GM23338 (cell line): ENCODE results near the gene FAM8A1. TPM values are rescaled to one million over a fixed set of nuclear protein-coding genes. Genes with fewer than 3 reads are reported as not detected.

ENCODE experiments used
- ATAC-seq: fragments of 200-7000 bp; cut with Tn5 transposase; 3 replicates; pipeline ENCODE4 v1.9.1; 2020
- DNase-seq: peaks from one replicate; pipeline ENCODE4 v3.0.0-alpha.2; 2015; ENCODE audit warnings: low spot score
- H2AFZ ChIP-seq: fragments of 200-600 bp; sonication (generic); 2 replicates; pipeline ENCODE4 v1.8.0; 2016; ENCODE audit warnings: antibody characterized with exemption, mild to moderate bottlenecking, moderate library complexity
- H3F3A ChIP-seq: fragments of 200-600 bp; sonication (generic); replicated peaks from 2 replicates; pipeline ENCODE4 v1.8.0; 2017; ENCODE audit warnings: antibody characterized with exemption, mixed run types, low read depth
- H3K27ac ChIP-seq: fragments of 200-600 bp; sonication (generic); 2 replicates; pipeline ENCODE4 v1.6.1; 2016; ENCODE audit warnings: low read depth
- H3K27me3 ChIP-seq: fragments of 200-600 bp; sonication (generic); 2 replicates; pipeline ENCODE4 v1.8.0; 2016; ENCODE audit warnings: mild to moderate bottlenecking, mixed run types, moderate library complexity; ENCODE audit not compliant: insufficient read depth
- H3K36me3 ChIP-seq: fragments of 200-600 bp; sonication (generic); 2 replicates; pipeline ENCODE4 v1.8.0; 2016; ENCODE audit warnings: mild to moderate bottlenecking; ENCODE audit not compliant: insufficient read depth
- H3K4me1 ChIP-seq: fragments of 200-600 bp; sonication (generic); 2 replicates; pipeline ENCODE4 v1.8.0; 2016; ENCODE audit warnings: mild to moderate bottlenecking, moderate library complexity; ENCODE audit not compliant: insufficient read depth
- H3K4me2 ChIP-seq: fragments of 200-600 bp; sonication (generic); 2 replicates; pipeline ENCODE4 v1.7.1; 2017; ENCODE audit warnings: mixed run types
- H3K4me3 ChIP-seq: fragments of 200-600 bp; sonication (generic); 2 replicates; pipeline ENCODE4 v1.6.1; 2016; ENCODE audit warnings: mixed run types
- H3K79me2 ChIP-seq: fragments of 200-600 bp; sonication (generic); replicated peaks from 2 replicates; pipeline ENCODE4 v1.8.0; 2017; ENCODE audit warnings: mild to moderate bottlenecking; ENCODE audit not compliant: insufficient read depth
- H3K9me2 ChIP-seq: fragments of 200-600 bp; sonication (generic); 2 replicates; pipeline ENCODE4 v1.8.0; 2017; ENCODE audit not compliant: insufficient read depth
- H4K20me1 ChIP-seq: fragments of 200-600 bp; sonication (generic); replicated peaks from 2 replicates; pipeline ENCODE4 v1.8.0; 2017; ENCODE audit warnings: mild to moderate bottlenecking; ENCODE audit not compliant: insufficient read depth
- H3K27ac Mint-ChIP-seq: 2 replicates; pipeline ENCODE4 v1.8.0; 2020; ENCODE audit warnings: inconsistent platforms, mild to moderate bottlenecking, moderate library complexity, mixed read lengths
- H3K27me3 Mint-ChIP-seq: 3 replicates; pipeline ENCODE4 v1.8.0; 2022; ENCODE audit warnings: low read depth, mild to moderate bottlenecking, moderate library complexity, mixed read lengths, inconsistent platforms; ENCODE audit not compliant: insufficient read depth, poor library complexity
- H3K36me3 Mint-ChIP-seq: 3 replicates; pipeline ENCODE4 v1.8.0; 2021; ENCODE audit warnings: low read depth, mild to moderate bottlenecking, inconsistent platforms, moderate library complexity, mixed read lengths
- H3K4me1 Mint-ChIP-seq: 3 replicates; pipeline ENCODE4 v1.8.0; 2020; ENCODE audit warnings: mild to moderate bottlenecking, inconsistent platforms, mixed read lengths
- H3K4me3 Mint-ChIP-seq: 3 replicates; pipeline ENCODE4 v1.8.0; 2021; ENCODE audit warnings: moderate library complexity, mild to moderate bottlenecking, inconsistent platforms, mixed read lengths
- H3K9me3 Mint-ChIP-seq: 3 replicates; pipeline ENCODE4 v1.8.0; 2020; ENCODE audit warnings: moderate library complexity, mild to moderate bottlenecking, inconsistent platforms, mixed read lengths
- CREB1 ChIP-seq: fragments of 250-450 bp; sonication (Bioruptor Pico); IDR thresholded peaks from 2 replicates; pipeline ENCODE4 v1.5.0; 2020; ENCODE audit warnings: low read depth, mild to moderate bottlenecking, moderate library complexity
- EZH2phosphoT487 ChIP-seq: fragments of 200-600 bp; sonication (generic); IDR thresholded peaks from one replicate; pipeline ENCODE4 v1.8.1; 2018; ENCODE audit warnings: antibody characterized with exemption; ENCODE audit not compliant: unreplicated experiment
- JUNB ChIP-seq: IDR thresholded peaks from one replicate; pipeline ENCODE4 v1.6.1; 2016; ENCODE audit warnings: antibody characterized with exemption; ENCODE audit not compliant: unreplicated experiment
- NANOG ChIP-seq: IDR thresholded peaks from 2 replicates; pipeline ENCODE4 v1.6.1; 2016; ENCODE audit warnings: antibody characterized with exemption, borderline replicate concordance
- POLR2AphosphoS5 ChIP-seq: IDR thresholded peaks from 2 replicates; pipeline ENCODE4 v1.6.1; 2016; ENCODE audit warnings: antibody characterized with exemption, low read depth
- ZNF114 ChIP-seq: fragments of 250-450 bp; sonication (Bioruptor Pico); IDR thresholded peaks from 2 replicates; pipeline ENCODE4 v1.5.0; 2020; ENCODE audit warnings: mild to moderate bottlenecking, moderate library complexity
- ZNF331 ChIP-seq: fragments of 250-450 bp; sonication (Bioruptor Pico); IDR thresholded peaks from 2 replicates; pipeline ENCODE4 v1.5.0; 2020; ENCODE audit warnings: low read depth, mild to moderate bottlenecking, moderate library complexity
- ZNF462 ChIP-seq: fragments of 250-450 bp; sonication (Bioruptor Pico); IDR thresholded peaks from 2 replicates; pipeline ENCODE4 v1.5.0; 2020; ENCODE audit warnings: mild to moderate bottlenecking, moderate library complexity
- polyA plus RNA-seq: library from polyadenylated mRNA; unstranded; fragments of >200 nt; fragmentation: Nextera tagmentation; extraction: Ambion mirVana; gene quantifications from 2 replicates; pipeline ENCODE4 v1.2.1, GENCODE V29; 2016
- total RNA-seq: library from RNA; depleted of rRNA; stranded (reverse); fragments of >200 nt; shearing (Covaris generic); gene quantifications from 2 replicates; pipeline ENCODE4 v1.2.3, GENCODE V29; 2014
- TF ChIP-seq, protein P1 (sequence below), 2 experiments: fragments of 200-600 bp in 1 of 2; sonication (generic) in 1 of 2; conservative IDR thresholded peaks; 2 replicates each; pipeline versions ENCODE4 v1.5.1 to v1.6.1; 2016 to 2017; ENCODE audit warnings: antibody characterized with exemption in 2 of 2, low read depth in 2 of 2, mild to moderate bottlenecking in 2 of 2, moderate library complexity in 1 of 2

The FAM8A1 gene
- total and polyA plus RNA-seq, 2 experiments from 2014 or later = 4.0 to 15.6 TPM

- Histone ChIP-seq H3K27me3 (no peaks in the 10 kb centered on the region), H4K20me1 (no peaks in the 10 kb centered on the region), H3K27ac (no peak overlapping the region), H3K9me2 (no peaks in the 10 kb centered on the region), H3K36me3 (no peaks in the 10 kb centered on the region), H3F3A (no peaks in the 10 kb centered on the region), H2AFZ (no peak overlapping the region), H3K79me2 (no peaks in the 10 kb centered on the region), H3K4me3 (no peak overlapping the region), H3K4me1 (no peaks in the 10 kb centered on the region), H3K4me2 (no peak overlapping the region)
- Mint-ChIP-seq H3K4me3 (no peak overlapping the region), H3K27ac (no peak overlapping the region), H3K27me3 (no peaks in the 10 kb centered on the region), H3K4me1 (no peaks in the 10 kb centered on the region), H3K36me3 (no peaks in the 10 kb centered on the region), H3K9me3 (no peaks in the 10 kb centered on the region)
- no peak for TF ChIP-seq EZH2phosphoT487
- no peak for TF ChIP-seq CREB1 (CRISPR knock-in tag)
- no peak for TF ChIP-seq POLR2AphosphoS5
- no peak for TF ChIP-seq ZNF114
- no peak for TF ChIP-seq NANOG
- TF ChIP-seq ZNF462 (CRISPR knock-in tag) = no peak
- TF ChIP-seq JUNB = no peak
- no peak for TF ChIP-seq ZNF331
- TF ChIP-seq, protein P1, sequence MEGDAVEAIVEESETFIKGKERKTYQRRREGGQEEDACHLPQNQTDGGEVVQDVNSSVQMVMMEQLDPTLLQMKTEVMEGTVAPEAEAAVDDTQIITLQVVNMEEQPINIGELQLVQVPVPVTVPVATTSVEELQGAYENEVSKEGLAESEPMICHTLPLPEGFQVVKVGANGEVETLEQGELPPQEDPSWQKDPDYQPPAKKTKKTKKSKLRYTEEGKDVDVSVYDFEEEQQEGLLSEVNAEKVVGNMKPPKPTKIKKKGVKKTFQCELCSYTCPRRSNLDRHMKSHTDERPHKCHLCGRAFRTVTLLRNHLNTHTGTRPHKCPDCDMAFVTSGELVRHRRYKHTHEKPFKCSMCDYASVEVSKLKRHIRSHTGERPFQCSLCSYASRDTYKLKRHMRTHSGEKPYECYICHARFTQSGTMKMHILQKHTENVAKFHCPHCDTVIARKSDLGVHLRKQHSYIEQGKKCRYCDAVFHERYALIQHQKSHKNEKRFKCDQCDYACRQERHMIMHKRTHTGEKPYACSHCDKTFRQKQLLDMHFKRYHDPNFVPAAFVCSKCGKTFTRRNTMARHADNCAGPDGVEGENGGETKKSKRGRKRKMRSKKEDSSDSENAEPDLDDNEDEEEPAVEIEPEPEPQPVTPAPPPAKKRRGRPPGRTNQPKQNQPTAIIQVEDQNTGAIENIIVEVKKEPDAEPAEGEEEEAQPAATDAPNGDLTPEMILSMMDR (conservative IDR thresholded peaks at IDR 0.05; ENCODE audit: low read depth in 2 of 2) = no peak
- no peak for DNase-seq
- ATAC-seq = no peak
These were observed 12.1 kb upstream of the FAM8A1 start for GRCh38 chr6:17588011-17588410.
